ENCODE data around the gene MRPL42.
"Not testable (repeated sequence)": the region's sequence is repeated elsewhere in the genome, so short reads cannot be mapped to it uniquely, and the experiment has no call there.

MRPL42 gene

GRCh38 chr12:93467351-93468007 is at the start of gene MRPL42:
Gene MRPL42, plus strand, starts transcription at chr12:93467514. Its CDS starts 1,772 bp downstream, at chr12:93469286.
- peak; percentile 83 for DNase-seq (ENCODE audit: low read depth)

- no peak for DNase-seq (ENCODE audit: low read depth)
Observed at GRCh38 chr12:93417967-93418480, 49.3 kb upstream of the MRPL42 start.

- DNase-seq (ENCODE audit: low read depth), result peak; percentile 64
Observed at GRCh38 chr12:93419388-93420034, 47.8 kb upstream of the MRPL42 start.

GRCh38 chr12:93422050-93422449 is 45.3 kb upstream of the MRPL42 start:
- no peak for DNase-seq (ENCODE audit: low read depth)

GRCh38 chr12:93425736-93426411 is 41.4 kb upstream of the MRPL42 start:
- no peak for DNase-seq (ENCODE audit: low read depth)

GRCh38 chr12:93426412-93426805 is 40.9 kb upstream of the MRPL42 start:
- DNase-seq (ENCODE audit: low read depth), result no peak

GRCh38 chr12:93427779-93428564 is 39.3 kb upstream of the MRPL42 start:
- DNase-seq (ENCODE audit: low read depth), result peak; percentile 83

- no peak for DNase-seq (ENCODE audit: low read depth)
Observed at GRCh38 chr12:93429448-93429847, 37.9 kb upstream of the MRPL42 start.

GRCh38 chr12:93429852-93430251 is 37.5 kb upstream of the MRPL42 start:
- DNase-seq (ENCODE audit: low read depth), result no peak

- DNase-seq (ENCODE audit: low read depth), result no peak
Observed at GRCh38 chr12:93430280-93430679, 37.0 kb upstream of the MRPL42 start.

GRCh38 chr12:93432031-93432430 is 35.3 kb upstream of the MRPL42 start:
- not testable (repeated sequence) for DNase-seq (ENCODE audit: low read depth)

GRCh38 chr12:93434256-93434865 is 33.0 kb upstream of the MRPL42 start:
- no peak for DNase-seq (ENCODE audit: low read depth)

- DNase-seq (ENCODE audit: low read depth), result no peak
Observed at GRCh38 chr12:93438266-93439050, 28.9 kb upstream of the MRPL42 start.

GRCh38 chr12:93440043-93440835 is 27.1 kb upstream of the MRPL42 start:
- peak; percentile 43 for DNase-seq (ENCODE audit: low read depth)

GRCh38 chr12:93441081-93441616 is 26.2 kb upstream of the MRPL42 start:
- no peak for DNase-seq (ENCODE audit: low read depth)

GRCh38 chr12:93441617-93442410 is 25.5 kb upstream of the MRPL42 start, which contains the start of gene UBE2N:
Gene UBE2N, minus strand, starts transcription at chr12:93441947. Its CDS starts 63 bp downstream, at chr12:93441884.
- DNase-seq (ENCODE audit: low read depth), result peak; percentile 97

GRCh38 chr12:93442411-93443340 is 24.6 kb upstream of the MRPL42 start:
- no peak for DNase-seq (ENCODE audit: low read depth)

GRCh38 chr12:93443576-93443975 is 23.7 kb upstream of the MRPL42 start:
- DNase-seq (ENCODE audit: low read depth), result no peak
